PC-3 (cell line): ENCODE data around the gene CASTOR1. TPM values are rescaled to one million over a fixed set of nuclear protein-coding genes. Genes with fewer than 3 reads are reported as not detected.

Experiments used
- ATAC-seq: fragments of 200-7000 bp; cut with Tn5 transposase; 2 replicates; pipeline ENCODE4 v1.9.1; 2020; ENCODE audit warnings: mild to moderate bottlenecking, moderate library complexity
- BruUV-seq: library from RNA; stranded (reverse); fragments of 400-500 nt; replicated peaks from 2 replicates; lab custom pipeline; 2021; lab: Mats Ljungman, UMichigan
- CTCF ChIA-PET: fragments of 300-600 bp; sonication (Branson Sonifier 250); formaldehyde crosslinking; loops from one replicate; lab custom pipeline; 2022; ENCODE audit warnings: antibody characterized with exemption; lab: Charles Lee
- POLR2A ChIA-PET: fragments of 300-600 bp; sonication (Branson Sonifier 250); formaldehyde crosslinking; loops from one replicate; lab custom pipeline; 2022; ENCODE audit warnings: antibody characterized with exemption; ENCODE audit not compliant: unreplicated experiment; lab: Charles Lee
- DNase-seq: peaks from one replicate; pipeline ENCODE4 v3.0.0-alpha.2; 2015
- H2AFZ ChIP-seq: fragments of 300-600 bp; sonication (generic); 2 replicates; pipeline ENCODE4 v1.6.0; 2016; ENCODE audit warnings: antibody characterized with exemption, low read length
- H3F3A ChIP-seq: fragments of 300-600 bp; sonication (generic); one replicate; pipeline ENCODE4 v1.6.0; 2017; ENCODE audit warnings: antibody characterized with exemption, low read length, control low read depth, mild to moderate bottlenecking; ENCODE audit not compliant: unreplicated experiment
- H3K27ac ChIP-seq: fragments of 300-600 bp; sonication (generic); 2 replicates; pipeline ENCODE4 v1.5.1; 2016; ENCODE audit warnings: mild to moderate bottlenecking, low read length
- H3K27me3 ChIP-seq: fragments of 300-600 bp; sonication (generic); 2 replicates; pipeline ENCODE4 v1.6.1; 2016; ENCODE audit warnings: low read length, mixed read lengths
- H3K36me3 ChIP-seq: fragments of 300-600 bp; sonication (generic); 2 replicates; pipeline ENCODE4 v1.6.1; 2016; ENCODE audit warnings: low read depth, mixed run types, low read length, mixed read lengths
- H3K4me1 ChIP-seq: fragments of 300-600 bp; sonication (generic); 2 replicates; pipeline ENCODE4 v1.5.1; 2016; ENCODE audit warnings: low read length; ENCODE audit not compliant: insufficient read depth
- H3K4me2 ChIP-seq: fragments of 300-600 bp; sonication (generic); 2 replicates; pipeline ENCODE4 v1.6.0; 2016; ENCODE audit warnings: low read length
- H3K4me3 ChIP-seq: fragments of 300-600 bp; sonication (generic); 2 replicates; pipeline ENCODE4 v1.5.1; 2016; ENCODE audit warnings: mild to moderate bottlenecking, low read length, mixed read lengths
- H3K79me2 ChIP-seq: fragments of 300-600 bp; sonication (generic); 2 replicates; pipeline ENCODE4 v1.6.1; 2017; ENCODE audit warnings: low read length, mixed read lengths
- H3K9ac ChIP-seq: fragments of 300-600 bp; sonication (generic); 2 replicates; pipeline ENCODE4 v1.6.0; 2016; ENCODE audit warnings: mild to moderate bottlenecking, low read length
- H3K9me2 ChIP-seq: fragments of 300-600 bp; sonication (generic); replicated peaks from 2 replicates; pipeline ENCODE4 v1.6.1; 2016; ENCODE audit warnings: mixed run types, low read length, mixed read lengths
- H3K9me3 ChIP-seq: fragments of 300-600 bp; sonication (generic); 2 replicates; pipeline ENCODE4 v1.6.1; 2016; ENCODE audit warnings: low read length, mixed read lengths
- H4K20me1 ChIP-seq: fragments of 300-600 bp; sonication (generic); 2 replicates; pipeline ENCODE4 v1.6.1; 2016; ENCODE audit warnings: low read length, mixed read lengths
- EZH2 ChIP-seq: fragments of 300-600 bp; sonication (generic); IDR thresholded peaks from one replicate; pipeline ENCODE4 v1.6.1; 2017; ENCODE audit warnings: antibody characterized with exemption, mild to moderate bottlenecking, low read length; ENCODE audit not compliant: unreplicated experiment
- EZH2phosphoT487 ChIP-seq: fragments of 300-600 bp; sonication (generic); IDR thresholded peaks from 2 replicates; pipeline ENCODE4 v1.6.1; 2018; ENCODE audit warnings: mild to moderate bottlenecking, antibody characterized with exemption, low read length, borderline replicate concordance
- intact Hi-C: fragments of 100-400 bp; cut with micrococcal nuclease; formaldehyde crosslinking; loops from 2 replicates; pipeline ENCODE4 v1.9.0; 2023
- total RNA-seq: library from RNA; depleted of rRNA; stranded (reverse); fragments of >200 nt; gene quantifications from 2 replicates; pipeline ENCODE4 v1.2.3, GENCODE V29; 2014
- TF ChIP-seq, protein P1 (sequence below): fragments of 300-600 bp; sonication (generic); conservative IDR thresholded peaks from 2 replicates; pipeline ENCODE4 v1.5.1; 2017; ENCODE audit warnings: antibody characterized with exemption, low read depth, mild to moderate bottlenecking, low read length

Gene CASTOR1
- total RNA-seq, 1 experiment from 2014 or later: 4.2 TPM

DNA sequence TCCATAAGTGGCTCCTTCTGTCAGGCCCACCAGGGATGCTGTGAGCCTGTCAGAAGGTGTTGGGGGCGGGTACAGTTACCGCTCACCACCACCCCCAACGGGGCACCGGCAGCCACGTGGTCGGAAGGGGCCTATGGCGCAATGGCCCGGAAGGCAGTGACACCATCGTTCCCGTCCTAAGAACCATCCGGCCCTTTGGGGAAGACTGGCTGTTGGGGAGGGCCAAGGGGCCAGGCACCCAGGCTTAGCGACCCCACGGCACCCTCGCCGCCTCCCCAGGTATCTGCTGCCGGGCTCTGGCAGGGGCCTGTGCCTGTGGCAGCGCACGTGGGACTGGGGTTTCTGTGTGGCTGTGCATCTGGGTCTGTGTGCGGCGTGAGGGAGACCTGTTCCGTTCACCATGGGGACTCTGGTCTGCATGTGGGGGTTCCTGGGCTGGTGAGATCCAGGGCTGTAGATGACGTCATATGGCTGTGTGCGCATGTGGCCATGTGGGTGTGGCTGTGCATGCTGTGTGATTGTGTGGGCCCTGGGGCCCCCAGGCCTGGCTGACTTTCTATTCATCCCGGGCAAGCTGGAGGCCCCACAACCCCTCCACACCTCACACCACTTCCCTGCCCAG, 23.4 kb downstream of the CASTOR1 start:
- no peaks in the 10 kb centered on the region for H3K27me3 ChIP-seq
- no peak overlapping the region for H3K4me2 ChIP-seq
- H3K79me2 ChIP-seq: no peaks in the 10 kb centered on the region
- ChIA-PET POLR2A (no interaction called here), CTCF (no interaction called here)
- H3K9me2 ChIP-seq: no peaks in the 10 kb centered on the region
- TF ChIP-seq, protein P1, sequence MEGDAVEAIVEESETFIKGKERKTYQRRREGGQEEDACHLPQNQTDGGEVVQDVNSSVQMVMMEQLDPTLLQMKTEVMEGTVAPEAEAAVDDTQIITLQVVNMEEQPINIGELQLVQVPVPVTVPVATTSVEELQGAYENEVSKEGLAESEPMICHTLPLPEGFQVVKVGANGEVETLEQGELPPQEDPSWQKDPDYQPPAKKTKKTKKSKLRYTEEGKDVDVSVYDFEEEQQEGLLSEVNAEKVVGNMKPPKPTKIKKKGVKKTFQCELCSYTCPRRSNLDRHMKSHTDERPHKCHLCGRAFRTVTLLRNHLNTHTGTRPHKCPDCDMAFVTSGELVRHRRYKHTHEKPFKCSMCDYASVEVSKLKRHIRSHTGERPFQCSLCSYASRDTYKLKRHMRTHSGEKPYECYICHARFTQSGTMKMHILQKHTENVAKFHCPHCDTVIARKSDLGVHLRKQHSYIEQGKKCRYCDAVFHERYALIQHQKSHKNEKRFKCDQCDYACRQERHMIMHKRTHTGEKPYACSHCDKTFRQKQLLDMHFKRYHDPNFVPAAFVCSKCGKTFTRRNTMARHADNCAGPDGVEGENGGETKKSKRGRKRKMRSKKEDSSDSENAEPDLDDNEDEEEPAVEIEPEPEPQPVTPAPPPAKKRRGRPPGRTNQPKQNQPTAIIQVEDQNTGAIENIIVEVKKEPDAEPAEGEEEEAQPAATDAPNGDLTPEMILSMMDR: no peak
- TF ChIP-seq EZH2 (no peak), EZH2phosphoT487 (no peak)
- intact Hi-C loops: no loop called here
- H3F3A ChIP-seq: no peaks in the 10 kb centered on the region
- no peak overlapping the region for H3K4me3 ChIP-seq
- no peak for ATAC-seq
- H4K20me1 ChIP-seq: no peaks in the 10 kb centered on the region
- no peak for DNase-seq
- peaks cover 5% of the 10 kb centered on the region; the same call in 1 of the 2 replicates for H3K4me1 ChIP-seq
- no TSS peak for BruUV-seq
- H3K36me3 ChIP-seq: no peaks in the 10 kb centered on the region
- no peak overlapping the region for H2AFZ ChIP-seq
- H3K27ac ChIP-seq: no peak overlapping the region
- H3K9me3 ChIP-seq: no peaks in the 10 kb centered on the region
- no peak overlapping the region for H3K9ac ChIP-seq

DNA sequence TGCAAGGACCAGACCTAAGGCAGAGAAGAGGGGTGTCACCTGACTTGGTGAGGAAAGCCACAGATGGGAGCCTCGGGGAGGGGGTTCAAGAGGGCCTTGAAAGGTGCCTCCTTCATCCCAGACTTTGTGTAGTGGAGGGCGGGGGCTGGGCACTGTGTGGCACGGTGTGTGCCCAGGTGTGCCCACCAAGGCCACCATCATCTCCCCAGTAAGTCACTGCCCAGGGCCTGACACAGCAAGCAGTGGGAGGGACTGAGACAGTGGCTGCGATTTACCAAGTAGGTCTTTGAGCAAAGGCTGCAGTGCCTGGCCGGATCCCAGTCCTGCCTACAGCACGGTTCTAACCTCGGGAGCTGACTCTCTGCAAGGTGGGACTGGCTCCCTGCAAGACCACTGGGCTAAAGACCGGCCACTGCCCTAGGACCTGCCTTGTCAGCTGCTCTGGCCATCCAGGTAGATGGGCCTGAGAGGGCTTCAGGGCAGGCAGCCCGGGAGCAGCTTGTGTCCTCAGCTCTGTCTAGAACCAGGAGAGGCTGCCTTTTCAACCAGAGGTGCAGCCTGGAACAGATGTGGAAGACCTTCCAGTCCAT, 24.1 kb downstream of the CASTOR1 start:
- no peak overlapping the region for H3K4me2 ChIP-seq
- no peaks in the 10 kb centered on the region for H3K36me3 ChIP-seq
- no peak for TF ChIP-seq EZH2
- no peak for TF ChIP-seq EZH2phosphoT487
- TF ChIP-seq, protein P1: no peak
- H3K79me2 ChIP-seq: no peaks in the 10 kb centered on the region
- ATAC-seq: no peak
- no peak overlapping the region for H3K4me3 ChIP-seq
- no peak for DNase-seq
- no peaks in the 10 kb centered on the region for H3F3A ChIP-seq
- H3K9me3 ChIP-seq: no peaks in the 10 kb centered on the region
- H3K27ac ChIP-seq: no peak overlapping the region
- POLR2A ChIA-PET: no interaction called here
- no peaks in the 10 kb centered on the region for H3K27me3 ChIP-seq
- H2AFZ ChIP-seq: no peak overlapping the region
- H4K20me1 ChIP-seq: no peaks in the 10 kb centered on the region
- H3K4me1 ChIP-seq: peaks cover 5% of the 10 kb centered on the region; the same call in 1 of the 2 replicates
- CTCF ChIA-PET: no interaction called here
- no TSS peak for BruUV-seq
- no peaks in the 10 kb centered on the region for H3K9me2 ChIP-seq
- no peak overlapping the region for H3K9ac ChIP-seq
- intact Hi-C loops: no loop called here

DNA sequence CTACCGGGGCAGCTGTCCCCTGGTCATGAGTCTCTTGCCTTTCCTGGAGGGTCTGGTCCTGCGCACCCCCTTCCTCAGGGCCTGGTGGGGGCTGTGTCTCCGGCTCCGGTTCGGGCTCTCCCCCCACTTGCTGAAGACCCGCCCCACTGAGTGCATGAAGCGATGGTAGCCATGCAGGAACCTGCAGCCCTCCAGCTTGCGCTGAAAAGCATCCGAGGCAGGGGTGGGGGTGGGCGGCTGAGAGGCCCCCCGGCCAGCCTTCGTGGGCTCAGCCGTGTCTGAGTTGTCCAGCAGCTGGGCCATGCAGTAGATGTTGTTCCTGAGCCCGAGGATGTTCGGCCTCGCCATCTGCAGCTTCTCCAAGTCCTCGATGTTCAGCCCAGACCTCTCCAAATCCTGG, 25.4 kb downstream of the CASTOR1 start:
- TF ChIP-seq EZH2 (no peak), EZH2phosphoT487 (no peak)
- TF ChIP-seq, protein P1: no peak
- ATAC-seq (no peak), DNase-seq (no peak)
- Histone ChIP-seq H2AFZ (no peak overlapping the region), H3K9ac (no peak overlapping the region), H3K36me3 (no peaks in the 10 kb centered on the region), H3K27ac (no peak overlapping the region), H3K9me3 (no peaks in the 10 kb centered on the region), H3K4me3 (no peak overlapping the region), H3K79me2 (0 out of 2 replicates have a peak, but pooled peaks cover 2% of the 10 kb centered on the region), H3F3A (no peaks in the 10 kb centered on the region), H3K4me2 (no peak overlapping the region), H4K20me1 (no peaks in the 10 kb centered on the region), H3K27me3 (no peaks in the 10 kb centered on the region), H3K9me2 (no peaks in the 10 kb centered on the region), H3K4me1 (peaks cover 7% of the 10 kb centered on the region)
- CTCF ChIA-PET: no interaction called here
- no TSS peak for BruUV-seq
- POLR2A ChIA-PET: no interaction called here
- intact Hi-C loops: no loop called here
